K562 (cell line): Measurements from ENCODE around the gene GLRX2. TPM values are rescaled to one million over a fixed set of nuclear protein-coding genes. Genes with fewer than 3 reads are reported as not detected.

ENCODE experiments used
- ATF1 ChIP-seq, 2 experiments: fragments of 450-650 bp in 1 of 2; IDR thresholded peaks; 2 replicates each; pipeline ENCODE4 v1.6.1; 2016; ENCODE audit warnings: missing compliant biosample characterization in 1 of 2, missing genetic modification characterization in 1 of 2
- CBFA2T2 ChIP-seq: fragments of 450-650 bp; conservative IDR thresholded peaks from 2 replicates; pipeline ENCODE4 v1.6.1; 2017; ENCODE audit warnings: mild to moderate bottlenecking
- CHCHD3 ChIP-seq: fragments of 250-450 bp; sonication (Bioruptor Pico); IDR thresholded peaks from 2 replicates; pipeline ENCODE4 v2.1.2; 2022; ENCODE audit warnings: mild to moderate bottlenecking
- CREM ChIP-seq: IDR thresholded peaks from 2 replicates; pipeline ENCODE4 v1.6.1; 2014; ENCODE audit warnings: antibody characterized with exemption, low read depth
- EP400 ChIP-seq: fragments of 450-650 bp; IDR thresholded peaks from 2 replicates; pipeline ENCODE4 v1.6.1; 2017; ENCODE audit warnings: antibody characterized with exemption, mild to moderate bottlenecking, moderate library complexity
- EWSR1 ChIP-seq: fragments of 450-650 bp; IDR thresholded peaks from 2 replicates; pipeline ENCODE4 v1.6.1; 2018; ENCODE audit warnings: borderline replicate concordance, mild to moderate bottlenecking, low read depth, moderate library complexity; ENCODE audit not compliant: partially characterized antibody
- GABPA ChIP-seq: fragments of 200-800 bp; sonication (Bioruptor generic); conservative IDR thresholded peaks from 2 replicates; pipeline ENCODE4 v1.6.1; 2016; ENCODE audit warnings: low read depth, missing genetic modification characterization, missing compliant biosample characterization
- KDM5B ChIP-seq: fragments of 200-600 bp; sonication (generic); IDR thresholded peaks from 2 replicates; pipeline ENCODE4 v1.6.1; 2012; ENCODE audit warnings: low read depth, mild to moderate bottlenecking, moderate library complexity, low read length, control low read depth, inconsistent platforms; ENCODE audit not compliant: insufficient replicate concordance
- NEUROD1 ChIP-seq: fragments of 150-350 bp; IDR thresholded peaks from 2 replicates; pipeline ENCODE4 v1.6.1; 2014; ENCODE audit warnings: borderline replicate concordance, low read length, low read depth; ENCODE audit not compliant: partially characterized antibody
- NR2C2 ChIP-seq, 2 experiments: fragments of 200-800 bp in 1 of 2; sonication (Bioruptor generic) in 1 of 2; sonication (generic) in 1 of 2; formaldehyde crosslinking in 1 of 2; IDR thresholded peaks; 2 replicates each; pipeline versions ENCODE4 v1.6.1 to v1.8.0; 2016 to 2022; ENCODE audit warnings: mild to moderate bottlenecking in 1 of 2, missing compliant biosample characterization in 1 of 2, missing genetic modification characterization in 1 of 2, missing genetic modification reagents in 1 of 2
- NR3C1 ChIP-seq: sonication (generic); formaldehyde crosslinking; IDR thresholded peaks from 2 replicates; pipeline ENCODE4 v1.8.1; 2022; ENCODE audit warnings: missing genetic modification reagents
- PHB2 ChIP-seq: fragments of 450-650 bp; IDR thresholded peaks from 2 replicates; pipeline ENCODE4 v1.6.1; 2017; ENCODE audit warnings: low read depth
- POLR2G ChIP-seq: fragments of 200-400 bp; formaldehyde crosslinking; IDR thresholded peaks from 2 replicates; pipeline ENCODE4 v1.6.1; 2017; ENCODE audit warnings: low read depth, mild to moderate bottlenecking, antibody characterized with exemption, low read length, moderate library complexity
- SMAD1 ChIP-seq: fragments of 150-350 bp; IDR thresholded peaks from 2 replicates; pipeline ENCODE4 v1.6.1; 2014; ENCODE audit warnings: low read length, low read depth; ENCODE audit not compliant: partially characterized antibody
- SMAD4 ChIP-seq: fragments of 250-450 bp; sonication (Bioruptor Pico); conservative IDR thresholded peaks from 2 replicates; pipeline ENCODE4 v1.8.0; 2021; ENCODE audit warnings: inconsistent platforms, mild to moderate bottlenecking, moderate library complexity
- SMARCA4 ChIP-seq: fragments of 450-650 bp; IDR thresholded peaks from 2 replicates; pipeline ENCODE4 v1.6.1; 2016
- SMARCC2 ChIP-seq: fragments of 450-650 bp; IDR thresholded peaks from 2 replicates; pipeline ENCODE4 v1.6.1; 2017; ENCODE audit warnings: antibody characterized with exemption, moderate library complexity, mild to moderate bottlenecking, low read depth
- TAF9B ChIP-seq: fragments of 450-650 bp; IDR thresholded peaks from 2 replicates; pipeline ENCODE4 v1.6.1; 2018; ENCODE audit warnings: mild to moderate bottlenecking; ENCODE audit not compliant: partially characterized antibody
- TEAD4 ChIP-seq, 2 experiments: sonication (generic) in 1 of 2; formaldehyde crosslinking in 1 of 2; IDR thresholded peaks; 2 replicates each; pipeline versions ENCODE4 v1.6.1 to v1.8.0; 2012 to 2022; ENCODE audit warnings: borderline replicate concordance in 1 of 2, inconsistent platforms in 1 of 2, low read length in 1 of 2, mild to moderate bottlenecking in 1 of 2, missing genetic modification reagents in 1 of 2
- ZC3H4 ChIP-seq: sonication (generic); formaldehyde crosslinking; IDR thresholded peaks from 2 replicates; pipeline ENCODE4 v1.9.0; 2021; ENCODE audit warnings: missing genetic modification reagents, borderline replicate concordance
- ZNF668 ChIP-seq: fragments of 250-450 bp; sonication (Bioruptor Pico); IDR thresholded peaks from 2 replicates; pipeline ENCODE4 v1.8.0; 2022; ENCODE audit warnings: mild to moderate bottlenecking, inconsistent platforms
- polyA plus RNA-seq, 8 experiments: library from polyadenylated mRNA; depleted of rRNA in 4 of 8; stranded (reverse) in 5 of 8; unstranded in 3 of 8; fragments of >200 nt; fragmentation: Nextera tagmentation in 2 of 8; fragmentation: Illumina TruSeq in 1 of 8; extraction: Ambion mirVana in 2 of 8; extraction: Trizol in 1 of 8; gene quantifications; 2 replicates each; pipeline versions ENCODE4 v1.2.1 to v1.2.3, GENCODE V29; 2011 to 2014; ENCODE audit warnings: inconsistent platforms in 1 of 8, missing spikeins in 1 of 8
- total RNA-seq, 7 experiments: library from RNA; depleted of rRNA in 6 of 7; stranded (reverse); fragments of >200 nt in 6 of 7; fragmentation: Illumina TruSeq in 2 of 7; extraction: Trizol in 2 of 7; gene quantifications; 2 replicates each; pipeline versions ENCODE4 v1.2.1 to v1.2.3, GENCODE V29; 2011 to 2021; ENCODE audit warnings: low replicate concordance in 1 of 7
- TF ChIP-seq, protein P1 (sequence below): fragments of 450-650 bp; IDR thresholded peaks from 2 replicates; pipeline ENCODE4 v1.6.1; 2016; ENCODE audit warnings: low read depth, mild to moderate bottlenecking, moderate library complexity
- TF ChIP-seq, protein P2 (sequence below): sonication (generic); formaldehyde crosslinking; IDR thresholded peaks from 2 replicates; pipeline ENCODE4 v1.8.0; 2023; ENCODE audit warnings: mild to moderate bottlenecking, missing genetic modification reagents
- TF ChIP-seq, protein P3 (sequence below): sonication (generic); formaldehyde crosslinking; IDR thresholded peaks from 2 replicates; pipeline ENCODE4 v1.8.1; 2022; ENCODE audit warnings: missing genetic modification reagents

The GLRX2 gene
- total and polyA plus RNA-seq, 9 of the 15 experiments (the other 6 are each of a cell fraction or from before 2014, with no cell fraction given) = 13.3 to 82.6 (median 55.1) TPM

DNA sequence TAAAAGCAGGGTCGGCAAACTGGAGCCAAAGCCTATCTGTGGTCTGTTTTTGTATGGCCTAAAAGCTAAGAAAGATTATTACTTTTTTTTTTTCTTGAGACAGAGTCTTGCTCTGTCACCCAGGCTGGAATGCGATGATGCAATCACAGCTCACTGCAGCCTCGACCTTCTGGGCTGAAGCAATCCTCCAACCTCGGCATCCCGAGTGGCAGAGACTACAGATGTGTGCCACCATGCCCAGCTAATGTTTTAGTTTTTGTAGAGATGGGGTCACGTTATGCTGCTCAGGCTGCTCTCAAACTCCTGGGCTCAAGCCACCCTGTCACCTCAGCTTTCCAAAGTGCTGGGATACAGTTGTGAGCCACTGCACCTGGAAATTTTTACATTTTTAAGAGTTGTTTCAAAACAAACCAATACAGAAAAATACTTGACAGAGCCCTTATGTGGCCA lies 6.5 kb upstream of the GLRX2 start (continued):
- TF ChIP-seq, protein P1, sequence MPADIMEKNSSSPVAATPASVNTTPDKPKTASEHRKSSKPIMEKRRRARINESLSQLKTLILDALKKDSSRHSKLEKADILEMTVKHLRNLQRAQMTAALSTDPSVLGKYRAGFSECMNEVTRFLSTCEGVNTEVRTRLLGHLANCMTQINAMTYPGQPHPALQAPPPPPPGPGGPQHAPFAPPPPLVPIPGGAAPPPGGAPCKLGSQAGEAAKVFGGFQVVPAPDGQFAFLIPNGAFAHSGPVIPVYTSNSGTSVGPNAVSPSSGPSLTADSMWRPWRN = no peak
- TF ChIP-seq, protein P2, sequence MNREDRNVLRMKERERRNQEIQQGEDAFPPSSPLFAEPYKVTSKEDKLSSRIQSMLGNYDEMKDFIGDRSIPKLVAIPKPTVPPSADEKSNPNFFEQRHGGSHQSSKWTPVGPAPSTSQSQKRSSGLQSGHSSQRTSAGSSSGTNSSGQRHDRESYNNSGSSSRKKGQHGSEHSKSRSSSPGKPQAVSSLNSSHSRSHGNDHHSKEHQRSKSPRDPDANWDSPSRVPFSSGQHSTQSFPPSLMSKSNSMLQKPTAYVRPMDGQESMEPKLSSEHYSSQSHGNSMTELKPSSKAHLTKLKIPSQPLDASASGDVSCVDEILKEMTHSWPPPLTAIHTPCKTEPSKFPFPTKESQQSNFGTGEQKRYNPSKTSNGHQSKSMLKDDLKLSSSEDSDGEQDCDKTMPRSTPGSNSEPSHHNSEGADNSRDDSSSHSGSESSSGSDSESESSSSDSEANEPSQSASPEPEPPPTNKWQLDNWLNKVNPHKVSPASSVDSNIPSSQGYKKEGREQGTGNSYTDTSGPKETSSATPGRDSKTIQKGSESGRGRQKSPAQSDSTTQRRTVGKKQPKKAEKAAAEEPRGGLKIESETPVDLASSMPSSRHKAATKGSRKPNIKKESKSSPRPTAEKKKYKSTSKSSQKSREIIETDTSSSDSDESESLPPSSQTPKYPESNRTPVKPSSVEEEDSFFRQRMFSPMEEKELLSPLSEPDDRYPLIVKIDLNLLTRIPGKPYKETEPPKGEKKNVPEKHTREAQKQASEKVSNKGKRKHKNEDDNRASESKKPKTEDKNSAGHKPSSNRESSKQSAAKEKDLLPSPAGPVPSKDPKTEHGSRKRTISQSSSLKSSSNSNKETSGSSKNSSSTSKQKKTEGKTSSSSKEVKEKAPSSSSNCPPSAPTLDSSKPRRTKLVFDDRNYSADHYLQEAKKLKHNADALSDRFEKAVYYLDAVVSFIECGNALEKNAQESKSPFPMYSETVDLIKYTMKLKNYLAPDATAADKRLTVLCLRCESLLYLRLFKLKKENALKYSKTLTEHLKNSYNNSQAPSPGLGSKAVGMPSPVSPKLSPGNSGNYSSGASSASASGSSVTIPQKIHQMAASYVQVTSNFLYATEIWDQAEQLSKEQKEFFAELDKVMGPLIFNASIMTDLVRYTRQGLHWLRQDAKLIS (CRISPR knock-in tag) = no peak
- TF ChIP-seq SMARCA4 (peak; percentile 87), CHCHD3 (no peak), CBFA2T2 (no peak), TAF9B (no peak), EWSR1 (no peak), EP400 (peak; percentile 83), KDM5B (no peak), SMAD1 (no peak), NEUROD1 (peak; percentile 37), SMAD4 (CRISPR knock-in tag) (peak; percentile 88), SMARCC2 (0 out of 2 replicates have a peak, but pooled peaks have one; percentile 20), NR3C1 (CRISPR knock-in tag) (no peak), TEAD4 (IDR thresholded peaks at IDR 0.05; ENCODE audit: low read length) (peak; percentile 87), TEAD4 (CRISPR knock-in tag; IDR thresholded peaks at IDR 0.05; ENCODE audit: borderline replicate concordance) (no peak), ZC3H4 (CRISPR knock-in tag) (no peak), NR2C2 (CRISPR knock-in tag; IDR thresholded peaks at IDR 0.05) (no peak), NR2C2 (tag; IDR thresholded peaks at IDR 0.05) (no peak; the same call in 1 of the 2 replicates), GABPA (tag) (peak; percentile 29; the same call in 1 of the 2 replicates), POLR2G (0 out of 2 replicates have a peak, but pooled peaks have one; percentile 15), CREM (peak; percentile 45; the same call in 1 of the 2 replicates), ZNF668 (CRISPR knock-in tag) (no peak), ATF1 (CRISPR knock-in tag; IDR thresholded peaks at IDR 0.05) (no peak), ATF1 (tag; IDR thresholded peaks at IDR 0.05) (peak; percentile 40; the same call in 1 of the 2 replicates), PHB2 (no peak)
- TF ChIP-seq, protein P3, sequence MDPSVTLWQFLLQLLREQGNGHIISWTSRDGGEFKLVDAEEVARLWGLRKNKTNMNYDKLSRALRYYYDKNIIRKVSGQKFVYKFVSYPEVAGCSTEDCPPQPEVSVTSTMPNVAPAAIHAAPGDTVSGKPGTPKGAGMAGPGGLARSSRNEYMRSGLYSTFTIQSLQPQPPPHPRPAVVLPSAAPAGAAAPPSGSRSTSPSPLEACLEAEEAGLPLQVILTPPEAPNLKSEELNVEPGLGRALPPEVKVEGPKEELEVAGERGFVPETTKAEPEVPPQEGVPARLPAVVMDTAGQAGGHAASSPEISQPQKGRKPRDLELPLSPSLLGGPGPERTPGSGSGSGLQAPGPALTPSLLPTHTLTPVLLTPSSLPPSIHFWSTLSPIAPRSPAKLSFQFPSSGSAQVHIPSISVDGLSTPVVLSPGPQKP (CRISPR knock-in tag) = no peak
